GM20431 (cell line): Measurements from ENCODE around the gene MPV17.
"Not testable (repeated sequence)": the region's sequence is repeated elsewhere in the genome, so short reads cannot be mapped to it uniquely, and the experiment has no call there.

Experiments used
- in situ Hi-C: fragments of 300-500 bp; cut with MseI, MboI; formaldehyde crosslinking; loops from one replicate; pipeline ENCODE4 v1.15.0; 2020; ENCODE audit warnings: low sequenced_read_pairs; ENCODE audit not compliant: unreplicated experiment

MPV17 gene

GRCh38 chr2:27323596-27324285 lies 844 bp upstream of the MPV17 start:
- in situ Hi-C loops: no loop called here

GRCh38 chr2:27322301-27322765 lies 564 bp downstream of the MPV17 start:
- in situ Hi-C loops: no loop called here

GRCh38 chr2:27320958-27321543 lies 1.8 kb downstream of the MPV17 start:
- in situ Hi-C loops: no loop called here

GRCh38 chr2:27319839-27320238 lies 3.1 kb downstream of the MPV17 start:
- in situ Hi-C loops: not testable (repeated sequence)

GRCh38 chr2:27316655-27317412 lies 6.1 kb downstream of the MPV17 start:
- in situ Hi-C loops: no loop called here

GRCh38 chr2:27315122-27315521 lies 7.8 kb downstream of the MPV17 start:
- in situ Hi-C loops: no loop called here

- in situ Hi-C loops: no loop called here
Observed at GRCh38 chr2:27314709-27315108, 8.2 kb downstream of the MPV17 start.

GRCh38 chr2:27313882-27314645 lies 8.8 kb downstream of the MPV17 start:
- in situ Hi-C loops: no loop called here

- in situ Hi-C loops: no loop called here
Observed at GRCh38 chr2:27312152-27312551, 10.7 kb downstream of the MPV17 start.

GRCh38 chr2:27309651-27310050 lies 13.2 kb downstream of the MPV17 start:
- in situ Hi-C loops: no loop called here

GRCh38 chr2:27308359-27308881 lies 14.5 kb downstream of the MPV17 start, which contains the start of gene UCN:
TSS of gene UCN (minus strand) at chr2:27308445. CDS start at chr2:27307895, 550 bp downstream.
- in situ Hi-C loops: no loop called here

- in situ Hi-C loops: no loop called here
Observed at GRCh38 chr2:27307545-27308358, 15.1 kb downstream of the MPV17 start.

- in situ Hi-C loops: no loop called here
Observed at GRCh38 chr2:27307287-27307544, 15.7 kb downstream of the MPV17 start.

GRCh38 chr2:27306573-27307286 lies 16.2 kb downstream of the MPV17 start:
- in situ Hi-C loops: no loop called here

GRCh38 chr2:27306136-27306535 lies 16.8 kb downstream of the MPV17 start:
- in situ Hi-C loops: no loop called here

- in situ Hi-C loops: no loop called here
Observed at GRCh38 chr2:27305516-27305915, 17.4 kb downstream of the MPV17 start.

GRCh38 chr2:27304488-27305240 lies 18.2 kb downstream of the MPV17 start:
- in situ Hi-C loops: no loop called here
